Neural cell (in vitro differentiated cells): ENCODE data around the gene MAP1LC3B.

Experiments used
- POLR2AphosphoS5 ChIP-seq: IDR thresholded peaks from 2 replicates; pipeline ENCODE4 v1.6.1; 2012
- RAD21 ChIP-seq: fragments of 450-650 bp; conservative IDR thresholded peaks from 2 replicates; pipeline ENCODE4 v1.6.1; 2014; ENCODE audit warnings: antibody characterized with exemption, mild to moderate bottlenecking, moderate library complexity

DNA sequence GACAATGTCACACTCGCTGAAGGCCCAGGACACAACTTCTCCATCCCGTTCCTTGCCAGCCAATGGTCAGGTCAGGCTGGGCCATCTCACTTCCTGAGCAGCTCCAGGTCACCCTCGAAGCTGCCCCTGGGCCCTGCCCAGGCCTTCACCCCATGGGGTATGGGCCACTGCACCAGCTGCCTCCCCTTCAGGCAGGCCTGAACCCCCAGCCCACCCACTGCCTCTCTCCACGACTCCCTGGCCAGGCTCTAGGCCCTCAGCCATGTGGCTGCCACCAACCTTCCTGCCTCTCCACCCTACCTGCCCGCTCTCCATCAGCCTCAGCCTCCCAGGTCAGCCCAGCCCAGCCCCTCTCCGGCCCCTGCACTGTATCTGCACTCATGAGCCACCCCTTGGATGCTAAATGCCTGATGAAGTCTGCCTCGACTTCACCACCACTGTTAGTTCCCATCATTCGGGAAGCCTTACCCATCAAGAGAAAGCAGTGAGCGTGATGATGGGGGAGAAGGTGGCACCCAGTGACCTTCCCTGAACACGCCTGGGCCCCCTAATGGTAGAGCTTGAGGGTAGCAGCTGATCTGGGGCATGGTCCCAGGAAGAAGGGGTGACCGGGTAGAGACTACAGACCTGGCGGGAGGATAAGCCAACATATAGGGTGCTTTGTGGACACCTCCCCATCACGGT lies 44.1 kb upstream of the MAP1LC3B start:
- TF ChIP-seq RAD21 (no peak), POLR2AphosphoS5 (no peak)
